HG03108 (cell line): ENCODE results near the gene OR2H2.

Experiments
- ATAC-seq: cut with Tn5 transposase; IDR thresholded peaks from one replicate; pipeline ENCODE4 v1.9.1; 2021; ENCODE audit warnings: moderate library complexity; ENCODE audit not compliant: unreplicated experiment

OR2H2 gene

DNA sequence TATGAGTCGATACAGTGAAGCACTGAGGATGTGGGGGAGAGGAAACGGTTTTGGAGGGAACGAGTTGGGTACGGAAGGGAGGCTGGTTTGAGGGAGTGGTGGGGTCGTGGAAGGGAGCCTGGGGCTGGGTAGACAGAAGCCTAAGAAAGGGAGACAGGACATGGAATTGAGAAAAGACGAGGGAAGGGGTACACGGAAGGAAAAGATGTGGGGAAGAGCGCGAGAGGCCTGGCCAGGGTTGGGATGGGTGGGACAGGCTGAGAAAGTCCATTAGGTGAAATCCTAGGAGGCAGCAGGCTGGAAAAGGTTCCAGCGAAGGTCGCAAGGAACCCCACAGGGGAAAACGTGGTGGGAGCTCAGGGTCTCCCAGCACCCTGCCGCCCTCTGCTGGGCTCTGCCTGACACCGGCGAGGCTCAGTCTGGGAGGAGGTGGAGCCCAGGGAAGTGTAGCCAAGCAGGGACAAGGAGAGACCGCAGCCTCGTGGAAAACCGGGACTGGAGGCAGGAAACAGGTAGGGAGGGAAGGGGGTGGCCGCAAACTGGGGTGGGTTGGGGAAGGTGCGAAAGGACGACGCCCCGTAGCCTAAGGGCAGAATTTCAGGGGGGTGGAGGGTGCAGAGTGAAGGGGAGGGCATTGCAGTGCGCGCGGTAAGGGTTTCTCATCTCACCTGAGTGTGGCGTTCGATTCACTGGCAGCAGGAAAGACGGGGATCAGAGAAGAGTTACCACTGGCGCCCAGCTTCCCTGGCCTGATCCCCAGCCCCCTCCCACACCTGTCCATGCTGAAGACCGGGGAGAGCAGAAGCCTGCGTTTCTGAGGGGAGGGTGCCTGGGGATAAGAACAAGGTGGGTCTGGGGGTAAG is 43.7 kb downstream of the OR2H2 start:
- ATAC-seq: no peak

DNA sequence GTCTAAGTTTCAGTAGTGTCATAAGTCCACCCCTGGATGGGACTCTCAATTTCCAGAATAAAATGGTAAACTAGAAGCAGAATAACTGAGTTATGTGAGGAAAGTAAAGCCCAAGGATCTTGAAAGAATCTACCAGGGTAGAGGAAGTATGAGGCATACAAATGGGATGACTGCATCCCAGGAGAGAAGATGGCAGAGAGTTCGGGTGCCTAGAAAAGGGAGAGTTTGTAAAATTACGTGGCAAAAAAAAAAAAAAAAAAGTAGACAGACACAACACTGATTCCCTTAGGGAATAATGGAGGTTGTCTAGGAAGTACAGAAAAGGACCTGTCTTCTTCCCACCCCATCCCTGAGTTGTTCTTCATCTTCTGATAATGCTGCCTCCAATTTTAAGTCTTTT is 44.6 kb downstream of the OR2H2 start:
- ATAC-seq: no peak

DNA sequence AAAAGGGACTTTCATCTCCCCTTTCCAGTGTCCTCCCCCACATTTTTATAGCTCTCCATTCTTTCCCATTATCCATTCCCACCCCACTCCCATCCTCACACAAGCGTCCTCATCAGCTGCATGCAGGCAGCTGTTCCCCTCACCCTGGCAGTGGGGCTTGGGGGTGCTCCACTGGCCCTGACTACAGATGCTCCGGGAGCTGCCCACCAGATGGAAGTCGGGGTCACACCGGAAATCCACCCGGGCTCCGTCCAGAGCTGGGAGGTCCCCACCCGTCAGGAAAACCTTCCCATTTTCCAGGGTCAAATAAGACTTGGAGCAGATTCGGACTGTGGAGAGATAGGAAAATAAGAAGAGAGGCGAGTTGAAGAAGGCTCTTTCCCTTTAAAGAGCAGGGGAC is 45.4 kb downstream of the OR2H2 start:
- ATAC-seq: no peak

DNA sequence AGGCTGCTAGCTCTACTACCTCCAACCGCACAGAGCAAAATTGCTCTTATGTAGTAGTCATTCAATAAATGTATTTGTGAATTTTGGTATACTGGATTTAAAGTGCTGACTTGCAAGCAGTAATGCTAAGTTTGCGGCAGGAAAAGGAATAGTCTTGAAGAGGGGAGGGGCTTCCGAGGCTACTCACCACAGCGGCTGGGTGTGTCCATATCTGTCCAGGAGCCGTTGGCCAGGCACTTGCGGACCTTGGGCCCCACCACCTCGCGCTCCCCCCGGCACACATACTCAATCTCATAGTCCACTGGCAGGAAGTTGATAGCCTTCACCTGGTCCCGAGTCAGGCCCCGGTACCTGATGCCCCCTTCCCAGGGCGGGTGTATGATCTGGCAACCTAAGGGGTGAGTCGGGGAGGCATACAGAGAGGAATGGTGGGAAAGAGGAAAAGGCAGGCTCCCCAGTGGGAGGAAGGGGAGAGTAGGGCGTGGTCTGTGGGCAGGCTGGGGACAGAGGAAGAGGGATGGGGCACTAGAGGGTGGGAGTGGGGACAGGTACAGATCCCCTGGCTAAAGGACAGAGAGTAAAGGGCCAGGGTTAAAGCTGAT is 46.4 kb downstream of the OR2H2 start:
- no peak for ATAC-seq

DNA sequence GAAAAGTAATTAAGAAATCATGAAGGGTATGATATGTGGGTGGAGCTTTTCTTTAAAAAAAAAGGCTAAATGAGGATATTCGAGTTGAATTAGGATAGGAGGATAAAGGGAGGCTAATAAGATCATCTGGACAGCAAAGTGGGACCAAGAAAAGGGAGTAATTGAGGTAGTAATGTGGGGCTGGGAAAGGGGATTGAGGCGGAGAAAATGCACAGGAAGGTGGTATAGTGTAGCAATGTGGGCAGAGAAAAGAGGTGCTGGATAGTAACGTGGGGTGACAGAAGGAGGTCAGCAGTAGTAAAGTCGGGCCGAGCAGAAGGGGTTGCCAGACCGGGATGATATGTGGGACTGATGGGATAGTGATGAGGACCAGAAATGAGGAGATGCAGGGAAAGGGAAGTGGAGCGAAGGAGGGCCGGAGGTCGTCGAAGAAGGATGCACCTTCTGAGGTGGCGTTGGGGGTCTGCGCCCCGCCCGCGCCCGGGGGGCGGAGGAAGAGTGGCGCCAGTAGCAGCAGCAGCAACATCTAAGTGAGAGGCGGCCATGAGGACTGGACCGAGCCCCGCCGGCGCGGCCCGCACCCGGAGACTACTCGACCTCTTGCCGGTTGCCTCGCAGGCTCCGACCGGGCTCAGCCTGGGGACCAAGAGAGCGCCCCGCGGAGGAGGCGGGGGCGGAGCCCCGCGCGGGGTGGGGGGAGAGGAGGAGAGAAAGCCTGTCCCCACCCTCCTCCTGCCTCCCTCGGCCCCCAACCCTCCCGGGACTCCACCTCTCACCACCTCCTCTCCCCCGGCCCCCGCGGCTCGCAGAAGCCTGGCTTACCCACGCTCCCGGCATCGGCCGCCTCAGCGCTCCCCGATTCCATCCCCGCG is 47.2 kb downstream of the OR2H2 start:
- ATAC-seq: peak; percentile 17

DNA sequence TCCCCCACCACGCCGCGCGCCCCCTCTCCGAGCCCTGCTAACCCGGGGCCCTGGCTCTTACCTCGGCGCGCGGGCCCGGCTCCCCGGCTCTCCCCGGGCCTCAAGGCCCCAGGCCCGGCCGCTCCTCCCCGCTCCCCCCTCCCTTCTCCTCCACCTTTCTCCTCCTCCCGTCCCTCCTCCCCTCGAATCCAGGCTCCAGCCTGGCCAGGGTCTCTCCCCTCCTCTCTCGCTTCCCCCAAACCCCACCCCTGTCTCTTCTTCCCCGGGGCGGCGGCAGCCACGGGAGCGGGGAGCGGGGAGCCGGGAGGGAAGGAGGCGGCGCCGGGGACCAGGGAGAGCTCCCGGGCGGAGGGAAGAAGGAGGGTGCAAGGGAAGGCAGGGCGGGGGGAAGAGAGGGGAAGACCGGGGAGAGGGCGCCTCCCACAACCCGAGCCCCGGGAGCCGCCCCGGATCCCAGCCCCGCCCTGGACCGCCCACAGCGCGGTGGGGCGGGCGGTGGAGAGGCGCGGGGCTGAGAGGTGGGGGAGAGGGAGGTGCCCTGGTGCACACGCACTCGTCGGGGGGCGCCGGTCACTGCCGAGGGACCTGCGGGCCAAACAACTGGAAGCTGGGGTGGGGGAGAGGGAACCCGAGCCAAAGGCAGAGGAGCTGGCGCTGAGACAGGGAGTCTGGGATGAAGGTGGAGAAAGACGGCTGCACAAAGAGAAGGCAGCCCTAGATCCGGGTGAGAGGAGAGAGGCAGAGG is 48.0 kb downstream of the OR2H2 start, which contains the start of gene GABBR1:
Gene GABBR1, minus strand, starts transcription at position 395 of the 745 bp plus-strand sequence. CDS start 798 bp downstream, outside the sequence.
- peak; percentile 69 for ATAC-seq

DNA sequence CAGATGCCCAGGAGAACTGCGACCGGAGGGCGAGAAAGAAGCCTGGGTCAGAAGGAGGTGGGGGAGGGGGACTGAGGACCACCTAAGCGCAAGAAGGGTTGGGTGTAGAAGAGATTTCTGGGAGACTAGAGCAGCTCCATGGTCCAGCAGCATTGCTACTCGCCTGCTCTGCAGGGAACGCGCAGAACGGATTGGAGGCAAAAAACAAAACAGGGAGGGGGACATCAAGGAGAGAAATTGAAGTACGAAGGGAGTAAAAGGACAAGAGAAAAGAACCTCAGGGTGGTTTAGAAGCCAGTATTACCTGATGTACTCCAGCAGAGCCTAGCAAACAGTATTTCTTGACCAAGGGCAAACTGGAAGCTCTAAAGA is 48.6 kb downstream of the OR2H2 start:
- ATAC-seq: no peak

DNA sequence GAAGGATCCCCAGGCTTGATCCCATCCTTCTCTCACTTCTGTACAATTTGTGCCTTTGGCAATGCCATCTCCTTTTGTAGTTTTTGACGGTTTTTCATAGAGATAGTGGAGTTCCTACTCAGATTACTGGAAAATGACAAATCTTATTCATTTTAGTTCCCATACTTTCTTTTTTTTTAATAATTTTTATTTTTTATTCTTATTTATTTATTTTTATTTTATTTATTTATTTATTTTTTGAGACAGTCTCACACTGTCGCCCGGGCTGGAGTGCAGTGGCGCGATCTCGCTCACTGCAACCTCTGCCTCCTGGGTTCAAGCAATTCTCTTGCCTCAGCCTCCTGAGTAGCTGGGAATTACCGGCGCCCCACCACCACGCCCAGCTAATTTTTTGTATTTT is 52.3 kb downstream of the OR2H2 start:
- ATAC-seq: no peak
